NCI-H146 treated with DMSO at 0.1 percent for 48 hours (cell line): Measurements from ENCODE around the gene TRPV3.
"Not testable (repeated sequence)": the region's sequence is repeated elsewhere in the genome, so short reads cannot be mapped to it uniquely, and the experiment has no call there.

Experiments used
- DNase-seq: peaks from one replicate; lab custom pipeline; 2025; ENCODE audit not compliant: unreplicated experiment; lab: John Stamatoyannopoulos, UW

The TRPV3 gene

GRCh38 chr17:3574231-3574630, 16.6 kb upstream of the TRPV3 start:
- DNase-seq = no peak

DNA sequence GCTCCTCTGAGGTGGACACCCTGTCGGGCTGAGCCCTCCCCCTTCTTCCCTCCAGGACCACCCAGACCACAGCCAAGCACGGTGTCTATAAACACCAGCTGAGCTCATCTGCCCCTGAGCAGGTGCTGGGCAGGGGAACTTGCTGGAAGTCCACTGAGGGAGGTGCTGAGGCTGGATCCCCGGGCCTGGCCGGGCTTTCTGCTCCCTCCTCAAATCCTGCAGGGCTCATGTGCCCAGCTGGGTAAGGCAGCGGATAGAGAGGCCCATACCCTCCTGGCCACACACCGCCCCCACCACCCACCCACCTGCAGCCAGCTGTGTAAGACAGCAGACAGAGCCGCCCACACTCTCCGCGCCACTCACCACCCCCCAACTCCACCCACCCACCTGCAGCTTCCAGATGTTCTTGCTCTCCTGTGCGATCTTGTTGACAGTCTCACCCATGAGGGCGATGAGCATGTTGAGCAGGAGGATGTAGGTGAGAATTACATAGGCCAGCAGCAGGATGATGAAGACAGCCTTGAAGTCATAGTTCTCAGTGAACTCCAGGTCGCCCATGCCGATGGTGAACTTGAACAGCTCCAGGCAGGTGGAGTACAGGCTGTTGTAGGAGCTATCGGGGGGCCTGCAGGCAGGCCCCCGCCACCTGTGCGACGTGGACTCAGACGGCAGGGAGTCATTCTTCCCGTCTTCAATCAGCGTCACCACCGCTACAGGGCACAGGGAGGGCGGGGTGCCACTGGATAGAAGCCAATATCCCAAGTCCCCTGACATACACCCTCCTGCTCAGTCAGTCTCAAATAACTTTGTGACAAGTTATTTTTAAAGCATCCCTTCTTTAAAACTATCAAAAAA, 15.9 kb upstream of the TRPV3 start:
- no peak for DNase-seq

DNA sequence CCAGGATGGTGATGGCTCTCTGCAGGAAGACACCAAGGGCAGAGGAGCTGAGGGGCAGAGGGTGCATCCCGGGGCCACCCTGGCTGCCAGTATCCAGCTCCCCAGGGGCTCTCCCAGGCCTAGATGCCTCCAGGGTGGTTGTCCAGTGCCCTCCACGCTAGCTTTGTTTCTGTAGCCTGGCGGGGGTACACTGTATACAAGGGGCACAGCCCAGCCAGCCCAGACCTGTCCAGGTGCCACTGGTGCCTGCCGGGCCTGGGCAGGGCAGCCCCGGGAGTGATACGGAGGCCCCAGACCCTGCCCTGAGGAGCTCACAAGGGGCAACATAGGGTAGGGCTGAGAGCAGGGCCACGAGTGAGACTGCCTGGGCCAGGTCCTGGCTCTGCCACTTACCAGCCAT, 14.6 kb upstream of the TRPV3 start:
- DNase-seq = no peak

- DNase-seq = no peak
These were observed 13.7 kb upstream of the TRPV3 start for GRCh38 chr17:3571043-3571900.

GRCh38 chr17:3569534-3570137, 12.0 kb upstream of the TRPV3 start:
- no peak for DNase-seq

GRCh38 chr17:3566551-3566950, 8.9 kb upstream of the TRPV3 start:
- DNase-seq = no peak

DNA sequence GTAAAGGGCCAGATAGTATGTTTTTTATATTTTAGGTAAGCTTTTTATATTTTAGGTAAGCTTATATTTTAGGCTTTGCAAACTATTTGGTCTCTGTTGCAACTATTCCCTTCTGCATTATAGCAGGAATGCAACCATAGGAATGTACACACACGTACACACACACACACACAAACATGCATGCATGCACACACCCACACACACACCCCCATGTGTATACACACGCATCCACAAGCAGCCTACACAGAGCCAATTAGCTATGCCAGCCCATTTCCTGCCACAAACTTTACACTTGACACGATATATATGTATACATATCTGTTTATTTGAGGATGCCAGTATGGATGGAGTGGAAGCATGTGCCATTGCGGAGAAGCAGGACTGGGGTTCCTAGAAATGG, 7.5 kb upstream of the TRPV3 start:
- DNase-seq = no peak

DNA sequence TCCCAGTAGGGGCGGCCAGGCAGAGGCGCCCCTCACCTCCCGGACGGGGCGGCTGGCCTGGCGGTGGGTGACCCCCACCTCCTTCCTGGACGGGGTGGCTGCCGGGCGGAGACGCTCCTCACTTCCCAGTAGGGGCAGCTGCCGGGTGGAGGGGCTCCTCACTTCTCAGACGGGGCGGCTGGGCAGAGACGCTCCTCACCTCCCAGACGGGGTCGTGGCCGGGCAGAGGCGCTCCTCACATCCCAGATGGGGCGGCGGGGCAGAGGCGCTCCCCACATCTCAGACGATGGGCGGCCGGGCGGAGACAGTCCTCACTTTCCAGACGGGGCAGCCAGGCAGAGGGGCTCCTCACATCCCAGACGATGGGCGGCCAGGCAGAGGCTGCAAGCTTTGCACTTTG, 6.6 kb upstream of the TRPV3 start:
- DNase-seq = not testable (repeated sequence)

DNA sequence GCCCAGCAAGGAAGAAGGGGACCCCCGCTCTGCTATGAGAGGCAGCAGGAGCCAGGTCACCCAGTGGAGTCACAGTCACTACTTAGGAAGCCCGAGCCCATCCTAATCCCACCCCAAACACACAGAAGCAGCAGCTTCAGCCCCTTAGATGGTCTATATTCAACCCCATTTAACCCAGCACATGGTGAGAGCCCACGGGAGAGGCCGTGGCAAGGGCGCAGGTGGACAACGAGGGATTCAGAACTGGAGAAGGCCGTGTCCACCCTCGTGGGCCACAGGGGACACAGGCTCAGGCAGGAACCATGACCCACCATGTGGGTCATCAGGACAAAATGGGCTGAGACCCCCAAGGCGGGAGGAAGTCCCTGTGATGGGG, 1.6 kb upstream of the TRPV3 start:
- no peak for DNase-seq

- peak; percentile 16 for DNase-seq
These were observed 1.1 kb upstream of the TRPV3 start for GRCh38 chr17:3558603-3559269.

- no peak for DNase-seq
These were observed 470 bp downstream of the TRPV3 start for GRCh38 chr17:3556916-3557767.

DNA sequence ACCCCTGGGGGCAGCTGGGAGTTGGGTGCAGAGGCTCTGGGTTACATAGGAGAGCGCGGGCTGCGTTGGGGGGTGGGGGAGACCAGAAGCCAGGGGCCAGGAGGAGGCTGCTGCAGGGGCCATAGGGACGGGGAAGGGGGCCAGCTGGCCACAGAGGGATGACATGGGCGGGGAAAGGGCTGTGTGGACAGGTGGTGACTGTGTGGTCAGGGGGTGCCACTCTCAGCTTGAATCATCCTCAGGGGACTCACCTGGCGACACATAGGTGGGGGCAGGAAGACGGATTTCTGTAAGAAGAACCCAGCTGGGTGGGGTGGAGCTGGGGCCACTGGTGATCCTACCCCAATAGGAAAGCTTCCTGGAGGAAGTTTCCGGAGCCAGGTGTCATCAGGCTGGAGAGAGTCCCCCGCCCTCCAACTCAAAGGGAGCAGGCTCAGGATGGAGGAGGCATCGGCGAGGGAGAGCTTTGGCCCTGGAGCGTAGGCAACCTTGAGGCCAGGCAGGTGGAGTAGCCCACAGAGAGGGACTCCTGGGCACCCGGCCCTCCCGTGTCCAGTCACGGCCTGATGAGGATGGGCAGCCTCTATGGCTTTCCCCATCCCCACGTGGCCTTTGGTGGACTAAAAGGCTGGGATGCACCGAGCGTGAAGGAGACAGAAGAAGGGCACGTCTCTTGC, 1.2 kb downstream of the TRPV3 start:
- DNase-seq = no peak

- no peak for DNase-seq
These were observed 2.3 kb downstream of the TRPV3 start for GRCh38 chr17:3555189-3555796.

DNA sequence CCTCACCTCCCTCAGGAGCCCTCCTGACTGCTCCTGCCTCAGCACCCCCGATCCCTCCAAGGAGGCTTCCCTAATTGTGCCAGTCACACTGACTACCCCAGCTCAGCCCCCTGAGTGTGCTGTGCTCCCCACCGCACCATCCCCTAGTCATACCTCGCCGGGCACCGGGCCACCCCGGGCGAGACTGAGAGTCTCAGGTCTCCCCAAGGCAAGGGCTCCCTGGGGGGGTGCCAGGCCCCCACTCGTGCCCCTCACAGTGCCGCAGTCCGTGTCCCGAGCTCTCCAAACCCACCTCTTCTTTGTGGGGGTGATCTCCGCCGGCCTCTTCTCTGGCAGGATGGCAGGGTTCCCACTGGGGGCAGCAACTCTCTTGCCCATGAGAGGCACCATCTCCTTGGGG, 3.2 kb downstream of the TRPV3 start:
- DNase-seq = no peak

DNA sequence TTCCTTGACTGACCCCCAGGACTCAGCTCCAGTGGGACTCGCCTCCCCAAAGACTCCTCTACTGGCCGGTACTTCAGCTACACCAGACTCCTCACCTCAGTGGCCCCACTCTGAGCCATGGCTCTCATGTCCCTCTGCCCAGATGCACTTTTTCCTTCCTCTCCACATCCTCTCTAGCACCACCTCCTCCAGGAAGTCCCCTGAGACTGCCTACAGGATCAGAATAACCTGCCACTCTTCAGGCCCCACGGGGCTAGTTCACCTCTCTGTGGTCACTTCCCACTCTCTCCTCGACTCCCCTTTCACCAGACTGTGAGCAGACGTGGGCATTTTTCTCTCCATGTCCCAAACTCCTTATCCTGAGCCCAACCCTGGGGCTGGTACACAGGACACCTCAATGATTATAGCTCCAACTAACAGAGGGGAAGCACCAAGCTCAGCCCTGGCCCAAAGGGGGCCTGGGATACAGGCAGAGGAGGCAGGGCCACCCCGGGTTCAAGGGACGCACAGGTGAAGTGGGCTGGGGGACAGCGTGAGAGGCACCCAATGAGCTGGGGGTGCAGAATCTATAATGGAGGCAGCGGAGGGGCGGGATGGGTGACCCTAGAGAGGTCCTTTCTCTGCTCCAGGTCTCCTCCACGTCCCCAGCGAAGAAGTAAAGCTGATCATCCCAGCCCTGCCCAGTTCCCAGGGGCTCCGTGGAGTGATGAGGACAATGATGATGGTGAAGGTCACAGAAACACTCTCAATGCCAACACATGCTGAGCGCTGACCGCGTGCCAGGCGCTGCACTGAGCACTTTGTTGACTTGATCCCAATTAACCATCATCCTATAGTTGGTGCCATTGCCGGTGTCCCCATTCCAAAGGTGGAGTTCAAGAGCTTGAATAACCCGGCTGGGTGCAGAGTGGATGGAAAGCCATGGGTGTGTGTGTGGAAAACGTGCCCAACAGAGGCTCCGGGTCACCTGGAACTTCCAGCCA, 3.9 kb downstream of the TRPV3 start:
- DNase-seq = no peak

DNA sequence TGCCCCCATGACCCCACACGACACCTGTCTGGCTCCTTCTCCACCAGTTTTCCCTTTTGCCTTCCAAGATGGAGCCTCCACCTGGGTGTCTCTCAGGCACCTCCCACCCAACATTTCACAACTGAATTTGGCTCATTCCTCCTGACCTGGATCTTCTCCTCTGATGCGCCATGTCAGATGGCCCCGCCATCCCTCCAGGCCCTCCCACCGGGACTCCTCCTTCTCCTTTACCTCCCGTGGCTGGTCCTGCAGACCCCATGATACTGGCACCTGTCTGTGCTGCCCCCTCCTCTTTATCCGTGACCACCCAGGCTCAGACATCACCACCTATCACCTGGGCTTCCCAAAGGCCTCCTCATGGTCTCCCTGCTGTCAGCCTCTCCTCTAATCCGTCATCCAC, 4.7 kb downstream of the TRPV3 start:
- no peak for DNase-seq

- no peak for DNase-seq
These were observed 6.4 kb downstream of the TRPV3 start for GRCh38 chr17:3551189-3551588.

DNA sequence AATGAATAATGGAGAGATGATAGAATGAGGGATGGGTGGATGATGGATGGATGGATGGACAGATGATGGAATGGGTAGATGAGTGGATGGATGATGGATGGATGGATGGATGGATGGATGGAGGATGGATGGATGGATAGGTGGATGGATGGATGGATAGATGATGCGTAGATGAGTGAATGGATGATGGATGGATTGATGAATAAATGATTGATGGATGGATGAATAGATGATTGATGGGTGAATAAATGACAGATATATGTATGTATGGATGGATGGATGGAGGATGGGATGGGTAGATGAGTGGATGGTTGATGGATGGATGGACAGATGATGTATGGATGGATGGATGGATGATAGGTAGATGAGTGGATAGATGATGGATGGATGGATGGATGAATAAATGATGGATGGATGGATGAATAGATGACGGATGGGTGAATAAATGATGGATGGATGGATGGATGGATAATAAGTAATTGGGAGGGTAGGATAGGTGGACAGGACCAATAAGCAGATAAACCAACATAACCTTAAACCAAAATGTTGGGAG, 7.9 kb downstream of the TRPV3 start:
- DNase-seq = no peak
